ENCODE measurements around the gene CAST.
"Not testable (repeated sequence)": the region's sequence is repeated elsewhere in the genome, so short reads cannot be mapped to it uniquely, and the experiment has no call there.

DNA sequence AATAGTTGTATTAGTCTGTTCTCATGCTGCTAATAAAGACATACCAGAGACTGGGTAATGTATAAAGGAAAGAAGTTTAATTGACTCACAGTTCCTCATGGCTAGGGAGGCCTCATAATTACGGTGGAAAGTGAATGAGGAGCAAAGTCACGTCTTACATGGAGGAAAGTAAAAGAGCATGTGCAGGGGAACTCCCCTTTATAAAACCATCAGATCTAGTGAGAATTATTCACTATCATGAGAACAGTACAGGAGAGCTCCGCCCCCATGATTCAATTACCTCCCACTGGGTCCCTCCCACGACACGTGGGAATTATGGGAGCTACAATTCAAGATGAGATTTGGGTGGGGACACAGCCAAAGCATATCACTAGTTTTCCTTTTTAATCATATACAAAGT lies 82.0 kb downstream of the CAST start:
- TF ChIP-seq CTCF, POLR2A (IDR thresholded peaks at IDR 0.05): not testable (repeated sequence)

Measured in lower leg skin (tissue), 3 donors.